Hepatocyte (in vitro differentiated cells): Measurements from ENCODE around the gene USP32. TPM values are rescaled to one million over a fixed set of nuclear protein-coding genes. Genes with fewer than 3 reads are reported as not detected.

Experiments
- DNase-seq: peaks from one replicate; pipeline ENCODE4 v3.0.0-alpha.2; 2016; ENCODE audit warnings: low spot score
- H2AFZ ChIP-seq: fragments of 200-600 bp; sonication (generic); 2 replicates; pipeline ENCODE4 v1.6.0; 2016; ENCODE audit warnings: antibody characterized with exemption, mild to moderate bottlenecking
- H3K27ac ChIP-seq: fragments of 200-600 bp; sonication (generic); 2 replicates; pipeline ENCODE4 v1.5.1; 2016; ENCODE audit warnings: mild to moderate bottlenecking
- H3K27me3 ChIP-seq: fragments of 200-600 bp; sonication (generic); 2 replicates; pipeline ENCODE4 v1.6.1; 2016
- H3K36me3 ChIP-seq: fragments of 200-600 bp; sonication (generic); replicated peaks from 2 replicates; pipeline ENCODE4 v1.5.1; 2016; ENCODE audit warnings: low read depth; ENCODE audit not compliant: insufficient read depth
- H3K4me1 ChIP-seq: fragments of 200-600 bp; sonication (generic); 2 replicates; pipeline ENCODE4 v1.5.1; 2016; ENCODE audit warnings: mild to moderate bottlenecking, moderate library complexity; ENCODE audit not compliant: insufficient read depth
- H3K4me2 ChIP-seq: fragments of 200-600 bp; sonication (generic); 2 replicates; pipeline ENCODE4 v1.6.0; 2016
- H3K4me3 ChIP-seq: fragments of 200-600 bp; sonication (generic); 2 replicates; pipeline ENCODE4 v1.5.1; 2016; ENCODE audit warnings: mild to moderate bottlenecking
- H3K79me2 ChIP-seq: fragments of 200-600 bp; sonication (generic); 2 replicates; pipeline ENCODE4 v1.6.0; 2017; ENCODE audit warnings: mild to moderate bottlenecking
- H3K9me2 ChIP-seq: fragments of 200-600 bp; sonication (generic); replicated peaks from 2 replicates; pipeline ENCODE4 v1.6.0; 2017; ENCODE audit warnings: mild to moderate bottlenecking; ENCODE audit not compliant: insufficient read depth
- H3K9me3 ChIP-seq: fragments of 200-600 bp; sonication (generic); 2 replicates; pipeline ENCODE4 v1.5.1; 2016; ENCODE audit warnings: low read depth, mild to moderate bottlenecking
- H4K20me1 ChIP-seq: fragments of 200-600 bp; sonication (generic); 2 replicates; pipeline ENCODE4 v1.6.0; 2016; ENCODE audit warnings: mild to moderate bottlenecking; ENCODE audit not compliant: insufficient read depth, poor library complexity, severe bottlenecking
- CTCF ChIP-seq: fragments of 200-600 bp; sonication (generic); IDR thresholded peaks from 2 replicates; pipeline ENCODE4 v1.5.1; 2016; ENCODE audit warnings: antibody characterized with exemption, mild to moderate bottlenecking; ENCODE audit not compliant: poor library complexity
- EZH2 ChIP-seq: fragments of 200-600 bp; sonication (generic); IDR thresholded peaks from 2 replicates; pipeline ENCODE4 v1.6.1; 2016; ENCODE audit warnings: antibody characterized with exemption, mild to moderate bottlenecking, borderline replicate concordance
- EZH2phosphoT487 ChIP-seq: fragments of 200-600 bp; sonication (generic); IDR thresholded peaks from one replicate; pipeline ENCODE4 v1.6.1; 2018; ENCODE audit warnings: antibody characterized with exemption, mild to moderate bottlenecking, low read depth, moderate library complexity; ENCODE audit not compliant: unreplicated experiment, severe bottlenecking
- WGBS: methylation state at CpG from one replicate; pipeline ENCODE4 v1.1.6; 2016; ENCODE audit warnings: low lambda C conversion rate; ENCODE audit errors: missing lambda C conversion rate; 5-methylcytosine and 5-hydroxymethylcytosine counted together
- polyA plus RNA-seq: library from polyadenylated mRNA; unstranded; fragments of >200 nt; fragmentation: Nextera tagmentation; extraction: Ambion mirVana; gene quantifications from 2 replicates; pipeline ENCODE4 v1.2.1, GENCODE V29; 2016
- total RNA-seq: library from RNA; depleted of rRNA; stranded (reverse); fragments of >200 nt; gene quantifications from 2 replicates; pipeline ENCODE4 v1.2.3, GENCODE V29; 2014

Gene USP32
- total and polyA plus RNA-seq, 2 experiments from 2014 or later = 15.3 to 37.0 TPM

GRCh38 chr17:60369727-60370126, 22.2 kb downstream of the USP32 start:
- no peaks in the 10 kb centered on the region for H3K36me3 ChIP-seq
- H3K27ac ChIP-seq = no peak overlapping the region
- H3K79me2 ChIP-seq = peaks cover 66% of the 10 kb centered on the region
- no peak overlapping the region for H2AFZ ChIP-seq
- no peak overlapping the region for H3K4me3 ChIP-seq
- H3K9me2 ChIP-seq = no peaks in the 10 kb centered on the region
- no peak overlapping the region for H3K4me2 ChIP-seq
- 100% methylated on average over 2 of the region's 2 CpGs for WGBS
- H3K9me3 ChIP-seq = no peaks in the 10 kb centered on the region
- H3K27me3 ChIP-seq = no peaks in the 10 kb centered on the region
- no peaks in the 10 kb centered on the region for H3K4me1 ChIP-seq
- DNase-seq = no peak
- H4K20me1 ChIP-seq = peaks cover 18% of the 10 kb centered on the region
- TF ChIP-seq CTCF (no peak), EZH2 (no peak), EZH2phosphoT487 (no peak)

- H3K79me2 ChIP-seq = peaks cover 87% of the 10 kb centered on the region
- no peak for DNase-seq
- no peak overlapping the region for H3K4me2 ChIP-seq
- H3K9me3 ChIP-seq = no peaks in the 10 kb centered on the region
- WGBS = 97% methylated on average over 3 of the region's 3 CpGs
- no peaks in the 10 kb centered on the region for H3K36me3 ChIP-seq
- H3K4me3 ChIP-seq = no peak overlapping the region
- no peak overlapping the region for H3K27ac ChIP-seq
- no peaks in the 10 kb centered on the region for H3K4me1 ChIP-seq
- no peak overlapping the region for H2AFZ ChIP-seq
- no peak for TF ChIP-seq CTCF
- no peak for TF ChIP-seq EZH2phosphoT487
- no peak for TF ChIP-seq EZH2
- H3K9me2 ChIP-seq = no peaks in the 10 kb centered on the region
- H4K20me1 ChIP-seq = peaks cover 17% of the 10 kb centered on the region
- H3K27me3 ChIP-seq = no peaks in the 10 kb centered on the region
Measured at GRCh38 chr17:60363700-60364405, 28.1 kb downstream of the USP32 start.

GRCh38 chr17:60362329-60362728, 29.6 kb downstream of the USP32 start:
- H3K4me3 ChIP-seq = no peak overlapping the region
- no peak overlapping the region for H3K27ac ChIP-seq
- WGBS = 76% methylated on average over 4 of the region's 4 CpGs
- peaks cover 17% of the 10 kb centered on the region for H4K20me1 ChIP-seq
- DNase-seq = no peak
- H3K4me1 ChIP-seq = no peaks in the 10 kb centered on the region
- no peak overlapping the region for H2AFZ ChIP-seq
- no peaks in the 10 kb centered on the region for H3K36me3 ChIP-seq
- no peaks in the 10 kb centered on the region for H3K27me3 ChIP-seq
- H3K4me2 ChIP-seq = no peak overlapping the region
- H3K9me2 ChIP-seq = no peaks in the 10 kb centered on the region
- TF ChIP-seq EZH2phosphoT487 (no peak), CTCF (no peak), EZH2 (no peak)
- peaks cover 88% of the 10 kb centered on the region for H3K79me2 ChIP-seq
- H3K9me3 ChIP-seq = no peaks in the 10 kb centered on the region
